SK-N-SH (cell line): ENCODE results near the gene GNAT2. TPM values are rescaled to one million over a fixed set of nuclear protein-coding genes. Genes with fewer than 3 reads are reported as not detected.
A peak's percentile ranks its signal among the peaks of the same experiment; 100 is the strongest.

Experiments
- CTCF ChIA-PET: fragments of 300-600, 350-600 bp; formaldehyde crosslinking; extraction: SDS; loops from one replicate; lab custom pipeline; 2021; lab: Yijun Ruan, JAX
- POLR2A ChIA-PET: fragments of 350-600 bp; sonication (Branson Sonifier 250); formaldehyde crosslinking; extraction: SDS; loops from one replicate; lab custom pipeline; 2020; ENCODE audit warnings: antibody characterized with exemption, inconsistent platforms; lab: Yijun Ruan, JAX
- DNase-seq: peaks from one replicate; pipeline ENCODE4 v3.0.0; 2012
- H2AFZ ChIP-seq: fragments of 200-600 bp; sonication (generic); 2 replicates; pipeline ENCODE4 v1.8.1; 2016; ENCODE audit warnings: antibody characterized with exemption, mild to moderate bottlenecking, low read depth
- H3F3A ChIP-seq: fragments of 200-600 bp; sonication (generic); replicated peaks from 2 replicates; pipeline ENCODE3; 2016; ENCODE audit warnings: antibody characterized with exemption, mild to moderate bottlenecking; ENCODE audit not compliant: insufficient read depth
- H3K27ac ChIP-seq, 2 experiments: fragments of 200-500 bp in 1 of 2; fragments of 200-600 bp in 1 of 2; sonication (Bioruptor generic) in 1 of 2; sonication (generic), shearing (Covaris generic) in 1 of 2; 2 replicates each; pipeline versions ENCODE4 v1.5.1 to v1.6.1; 2014 to 2016; ENCODE audit warnings: low read depth in 2 of 2, inconsistent platforms in 1 of 2, low read length in 1 of 2, mild to moderate bottlenecking in 1 of 2, mixed read lengths in 1 of 2
- H3K27me3 ChIP-seq: fragments of 200-600 bp; sonication (generic), shearing (Covaris generic); 2 replicates; pipeline ENCODE4 v1.6.1; 2016; ENCODE audit warnings: mixed run types; ENCODE audit not compliant: insufficient read depth
- H3K36me3 ChIP-seq, 2 experiments: fragments of 200-500 bp in 1 of 2; fragments of 200-600 bp in 1 of 2; sonication (Bioruptor generic) in 1 of 2; sonication (generic) in 1 of 2; replicated peaks in 1 of 2; 2 replicates each; pipeline versions ENCODE3 to v1.5.1; 2014 to 2016; ENCODE audit warnings: low read length in 1 of 2, mild to moderate bottlenecking in 1 of 2; ENCODE audit not compliant: insufficient read depth in 2 of 2, control insufficient read depth in 1 of 2
- H3K4me1 ChIP-seq, 2 experiments: fragments of 200-500 bp in 1 of 2; fragments of 200-600 bp in 1 of 2; sonication (Bioruptor generic) in 1 of 2; sonication (generic), shearing (Covaris generic) in 1 of 2; 2 replicates each; pipeline versions ENCODE4 v1.5.1 to v1.6.1; 2014 to 2016; ENCODE audit warnings: low read depth in 1 of 2, low read length in 1 of 2, mixed run types in 1 of 2; ENCODE audit not compliant: insufficient read depth in 2 of 2, control insufficient read depth in 1 of 2
- H3K4me2 ChIP-seq: fragments of 200-600 bp; sonication (generic), shearing (Covaris generic); 2 replicates; pipeline ENCODE4 v1.6.1; 2017; ENCODE audit warnings: mixed run types
- H3K4me3 ChIP-seq, 2 experiments: fragments of 200-500 bp in 1 of 2; fragments of 200-600 bp in 1 of 2; sonication (Bioruptor generic) in 1 of 2; sonication (generic), shearing (Covaris generic) in 1 of 2; 2 replicates each; pipeline versions ENCODE4 v1.5.1 to v1.8.1; 2014 to 2016; ENCODE audit warnings: low read depth in 2 of 2, inconsistent platforms in 1 of 2, low read length in 1 of 2, mild to moderate bottlenecking in 1 of 2, mixed read lengths in 1 of 2, moderate library complexity in 1 of 2
- H3K79me2 ChIP-seq: fragments of 200-600 bp; sonication (generic); 2 replicates; pipeline ENCODE4 v1.8.1; 2017; ENCODE audit warnings: mild to moderate bottlenecking; ENCODE audit not compliant: insufficient read depth
- H3K9ac ChIP-seq: fragments of 200-600 bp; sonication (generic); 2 replicates; pipeline ENCODE4 v1.6.1; 2017; ENCODE audit warnings: mixed run types
- H3K9me2 ChIP-seq: fragments of 200-600 bp; sonication (generic); 2 replicates; pipeline ENCODE4 v1.6.1; 2017; ENCODE audit warnings: mixed run types
- H3K9me3 ChIP-seq: fragments of 200-600 bp; sonication (generic); 2 replicates; pipeline ENCODE4 v1.6.1; 2017; ENCODE audit warnings: mixed run types, mild to moderate bottlenecking, moderate library complexity
- H4K20me1 ChIP-seq: fragments of 200-600 bp; sonication (generic); 2 replicates; pipeline ENCODE4 v1.6.1; 2017; ENCODE audit warnings: mild to moderate bottlenecking, mixed run types; ENCODE audit not compliant: insufficient read depth
- CTCF ChIP-seq: fragments of 200-600 bp; sonication (generic); IDR thresholded peaks from 2 replicates; pipeline ENCODE4 v1.6.1; 2017; ENCODE audit warnings: antibody characterized with exemption, mild to moderate bottlenecking, moderate library complexity
- EZH2phosphoT487 ChIP-seq: fragments of 200-600 bp; sonication (generic); IDR thresholded peaks from 2 replicates; pipeline ENCODE4 v1.6.1; 2017; ENCODE audit warnings: low read depth, mixed run types, mild to moderate bottlenecking, antibody characterized with exemption, moderate library complexity, borderline replicate concordance
- GABPA ChIP-seq: IDR thresholded peaks from 2 replicates; pipeline ENCODE4 v1.4.0; 2012; ENCODE audit warnings: low read depth, mild to moderate bottlenecking
- MXI1 ChIP-seq: IDR thresholded peaks from 2 replicates; pipeline ENCODE4 v1.6.1; 2012; ENCODE audit warnings: mild to moderate bottlenecking, low read depth, low read length, improper control_type of control experiment
- NFIC ChIP-seq: IDR thresholded peaks from 2 replicates; pipeline ENCODE4 v1.4.0; 2012; ENCODE audit warnings: borderline replicate concordance
- NRF1 ChIP-seq: IDR thresholded peaks from 2 replicates; pipeline ENCODE4 v1.6.1; 2012; ENCODE audit warnings: low read depth, mild to moderate bottlenecking, low read length
- RAD21 ChIP-seq: IDR thresholded peaks from 2 replicates; pipeline ENCODE4 v1.6.1; 2012; ENCODE audit warnings: mild to moderate bottlenecking, low read length
- RFX5 ChIP-seq: IDR thresholded peaks from 2 replicates; pipeline ENCODE4 v1.6.1; 2012; ENCODE audit warnings: mild to moderate bottlenecking, improper control_type of control experiment, low read length
- RXRA ChIP-seq: IDR thresholded peaks from 2 replicates; pipeline ENCODE4 v1.4.0; 2012; ENCODE audit warnings: low read depth, mild to moderate bottlenecking, borderline replicate concordance
- SIN3A ChIP-seq: IDR thresholded peaks from 2 replicates; pipeline ENCODE4 v1.6.1; 2012; ENCODE audit warnings: low read depth, mild to moderate bottlenecking, low read length, moderate library complexity, borderline replicate concordance
- SMC3 ChIP-seq: IDR thresholded peaks from 2 replicates; pipeline ENCODE4 v1.6.1; 2012; ENCODE audit warnings: low read depth, low read length, improper control_type of control experiment
- YY1 ChIP-seq: IDR thresholded peaks from 2 replicates; pipeline ENCODE4 v1.4.0; 2012; ENCODE audit warnings: low read depth, mild to moderate bottlenecking
- WGBS: methylation state at CpG from one replicate; pipeline ENCODE4 v1.1.6; 2017; ENCODE audit warnings: low lambda C conversion rate; 5-methylcytosine and 5-hydroxymethylcytosine counted together
- polyA plus RNA-seq, 3 experiments: library from polyadenylated mRNA; depleted of rRNA; stranded (reverse); fragments of >200 nt; gene quantifications; 2 replicates each; pipeline ENCODE4 v1.2.3, GENCODE V29; 2012
- TF ChIP-seq, protein P1 (sequence below): IDR thresholded peaks from 2 replicates; pipeline ENCODE4 v1.4.0; 2012; ENCODE audit warnings: low read depth, borderline replicate concordance
- TF ChIP-seq, protein P2 (sequence below): fragments of 150-350 bp; IDR thresholded peaks from 2 replicates; pipeline ENCODE4 v1.6.1; 2017; ENCODE audit warnings: antibody characterized with exemption, low read length, low read depth, borderline replicate concordance

GNAT2 gene
- polyA plus RNA-seq, 1 of the 3 experiments (the other 2 are of a cell fraction), result 0.16 TPM

GRCh38 chr1:109650609-109651008 is 31.2 kb upstream of the GNAT2 start (continued):
- no peak for TF ChIP-seq RAD21
- TF ChIP-seq GABPA, result no peak

GRCh38 chr1:109649491-109649914 is 30.1 kb upstream of the GNAT2 start:
- Histone ChIP-seq H3F3A (no peaks in the 10 kb centered on the region), H2AFZ (no peak overlapping the region), H3K4me2 (peak overlapping the region; percentile 35), H3K79me2 (no peaks in the 10 kb centered on the region)
- POLR2A ChIA-PET, result interaction anchor here (0.9 to 4.0 kb wide), 5 partner anchors 10 to 117 kb away, joined by 3 to 21 read pairs (median 5); partner anchors contain the start of gene GNAI3
- 24% methylated on average over 4 of the region's 4 CpGs for WGBS
- no peak for TF ChIP-seq YY1
- no peak for TF ChIP-seq MXI1
- TF ChIP-seq RAD21, result peak; percentile 81
- peak; percentile 50; the same call in 1 of the 2 replicates for TF ChIP-seq SMC3
- peak; percentile 57 for TF ChIP-seq CTCF
- TF ChIP-seq, protein P1, sequence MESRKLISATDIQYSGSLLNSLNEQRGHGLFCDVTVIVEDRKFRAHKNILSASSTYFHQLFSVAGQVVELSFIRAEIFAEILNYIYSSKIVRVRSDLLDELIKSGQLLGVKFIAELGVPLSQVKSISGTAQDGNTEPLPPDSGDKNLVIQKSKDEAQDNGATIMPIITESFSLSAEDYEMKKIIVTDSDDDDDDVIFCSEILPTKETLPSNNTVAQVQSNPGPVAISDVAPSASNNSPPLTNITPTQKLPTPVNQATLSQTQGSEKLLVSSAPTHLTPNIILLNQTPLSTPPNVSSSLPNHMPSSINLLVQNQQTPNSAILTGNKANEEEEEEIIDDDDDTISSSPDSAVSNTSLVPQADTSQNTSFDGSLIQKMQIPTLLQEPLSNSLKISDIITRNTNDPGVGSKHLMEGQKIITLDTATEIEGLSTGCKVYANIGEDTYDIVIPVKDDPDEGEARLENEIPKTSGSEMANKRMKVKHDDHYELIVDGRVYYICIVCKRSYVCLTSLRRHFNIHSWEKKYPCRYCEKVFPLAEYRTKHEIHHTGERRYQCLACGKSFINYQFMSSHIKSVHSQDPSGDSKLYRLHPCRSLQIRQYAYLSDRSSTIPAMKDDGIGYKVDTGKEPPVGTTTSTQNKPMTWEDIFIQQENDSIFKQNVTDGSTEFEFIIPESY, result no peak
- 0 out of 2 replicates have a peak, but pooled peaks have one; percentile 9 for TF ChIP-seq RFX5
- TF ChIP-seq EZH2phosphoT487, result no peak
- TF ChIP-seq, all 33 proteins: peak for 4
- H3K4me1 ChIP-seq, result peaks cover 7 to 30% of the 10 kb centered on the region in 2 experiments
- no peaks in the 10 kb centered on the region for H3K9me3 ChIP-seq
- DNase-seq, result peak; percentile 56
- no peaks in the 10 kb centered on the region for H3K9me2 ChIP-seq
- H3K9ac ChIP-seq, result no peak overlapping the region
- H3K27ac ChIP-seq, result peak overlapping the region in 1 of 2 experiments; percentile 90; a peak in 2 of 4 replicates
- no peaks in the 10 kb centered on the region for H4K20me1 ChIP-seq
- no peaks in the 10 kb centered on the region for H3K27me3 ChIP-seq
- no peaks in the 10 kb centered on the region for H3K36me3 ChIP-seq
- CTCF ChIA-PET, result interaction anchor here (0.6 to 11.4 kb wide), 62 partner anchors 9 to 468 kb away, joined by 3 to 297 read pairs (median 4); partner anchors contain the start of genes AHCYL1, AMPD2, CYB561D1 and EPS8L3
- H3K4me3 ChIP-seq, result peak overlapping the region; percentile 34 to 52; a peak in 3 of 4 replicates

GRCh38 chr1:109644670-109645069 is 25.3 kb upstream of the GNAT2 start:
- no peaks in the 10 kb centered on the region for H3K79me2 ChIP-seq
- DNase-seq, result no peak
- H3K9me2 ChIP-seq, result no peaks in the 10 kb centered on the region
- no peak overlapping the region for H3K4me2 ChIP-seq
- H3K27ac ChIP-seq, result no peak overlapping the region; a peak in 1 of 4 replicates
- TF ChIP-seq, protein P1, result no peak
- TF ChIP-seq, protein P2, sequence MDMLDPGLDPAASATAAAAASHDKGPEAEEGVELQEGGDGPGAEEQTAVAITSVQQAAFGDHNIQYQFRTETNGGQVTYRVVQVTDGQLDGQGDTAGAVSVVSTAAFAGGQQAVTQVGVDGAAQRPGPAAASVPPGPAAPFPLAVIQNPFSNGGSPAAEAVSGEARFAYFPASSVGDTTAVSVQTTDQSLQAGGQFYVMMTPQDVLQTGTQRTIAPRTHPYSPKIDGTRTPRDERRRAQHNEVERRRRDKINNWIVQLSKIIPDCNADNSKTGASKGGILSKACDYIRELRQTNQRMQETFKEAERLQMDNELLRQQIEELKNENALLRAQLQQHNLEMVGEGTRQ, result no peak
- TF ChIP-seq RXRA (no peak), NRF1 (no peak), NFIC (0 out of 2 replicates have a peak, but pooled peaks have one; percentile 9), SIN3A (no peak)
- WGBS, result 84% methylated on average over 5 of the region's 10 CpGs
- no peak overlapping the region for H3K9ac ChIP-seq
- no peaks in the 10 kb centered on the region for H3K27me3 ChIP-seq
- peaks cover 7 to 33% of the 10 kb centered on the region in 2 experiments; a peak in 3 of 4 replicates for H3K4me1 ChIP-seq
- H3K9me3 ChIP-seq, result no peaks in the 10 kb centered on the region
- no peak overlapping the region for H3K4me3 ChIP-seq
- peaks cover 4% of the 10 kb centered on the region for H3F3A ChIP-seq
- H3K36me3 ChIP-seq, result no peaks in the 10 kb centered on the region
- POLR2A ChIA-PET, result interaction anchor here (1.2 kb wide), 1 partner anchor 9 kb away, joined by 3 read pairs; no protein-coding TSS in a partner anchor
- no peaks in the 10 kb centered on the region for H4K20me1 ChIP-seq
- CTCF ChIA-PET, result interaction anchor here (1.1 to 11.4 kb wide), 5 partner anchors 17 to 132 kb away, joined by 3 to 297 read pairs (median 5); partner anchors contain the start of gene GPR61
- no peak overlapping the region for H2AFZ ChIP-seq
